Measurements from ENCODE around the gene CTSZ.
A peak's percentile ranks its signal among the peaks of the same experiment; 100 is the strongest.

The CTSZ gene

DNA sequence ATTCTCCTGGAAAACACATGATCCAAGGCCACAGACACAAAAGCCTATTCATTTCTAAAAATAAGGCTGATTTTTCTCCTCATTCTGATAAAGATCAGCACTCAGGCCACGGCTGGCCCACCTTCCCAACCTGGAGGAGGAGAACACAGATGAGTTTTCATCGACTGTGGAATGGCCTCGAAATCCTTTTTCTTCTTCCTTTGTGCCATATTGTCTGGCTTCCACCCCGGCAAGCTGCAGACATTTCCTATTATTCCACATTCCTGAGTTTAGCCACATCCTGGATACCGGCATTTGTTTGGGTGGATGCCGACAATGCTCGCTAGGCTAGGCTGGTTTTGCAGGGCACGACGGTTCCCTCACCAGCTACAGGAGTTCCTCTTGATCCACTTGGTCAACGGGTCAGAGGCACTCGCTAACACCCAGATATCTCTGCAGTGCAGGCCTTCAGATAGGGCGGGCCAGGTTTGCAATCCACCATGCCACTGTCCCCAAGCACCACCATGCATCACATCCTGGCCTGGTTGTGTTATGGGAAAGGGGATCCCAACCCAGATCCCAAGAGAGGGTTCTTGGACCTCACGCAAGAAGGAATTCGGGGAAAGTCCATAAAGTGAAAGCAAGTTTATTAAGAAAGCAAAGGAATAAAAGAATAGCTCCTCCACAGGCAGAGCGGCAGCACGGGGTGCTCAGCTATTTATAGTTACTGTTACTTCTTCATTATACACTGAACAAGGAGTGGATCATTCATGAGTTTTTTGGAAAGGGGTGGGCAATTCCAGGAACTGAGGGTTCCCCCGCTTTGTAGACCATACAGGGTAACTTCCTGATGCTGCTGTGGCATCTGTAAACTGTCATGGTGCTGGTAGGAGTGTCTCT, 4.2 kb upstream of the CTSZ start:
- TF ChIP-seq ZFX (IDR thresholded peaks at IDR 0.05) (no peak), CTCF (conservative IDR thresholded peaks at IDR 0.05) (no peak)
- no peak overlapping the region for H3K27ac ChIP-seq

- H3K27ac ChIP-seq: no peak overlapping the region
Measured at GRCh38 chr20:59010321-59010994, 3.4 kb upstream of the CTSZ start.

GRCh38 chr20:59008715-59009336, 1.8 kb upstream of the CTSZ start:
- no peak overlapping the region for H3K27ac ChIP-seq
- TF ChIP-seq CTCF (conservative IDR thresholded peaks at IDR 0.05) (no peak), ZFX (IDR thresholded peaks at IDR 0.05) (no peak)

More at GRCh38 chr20:59010321-59010994, 3.4 kb upstream of the CTSZ start:
- TF ChIP-seq CTCF (conservative IDR thresholded peaks at IDR 0.05): no peak
- no peak for TF ChIP-seq ZFX (IDR thresholded peaks at IDR 0.05)

DNA sequence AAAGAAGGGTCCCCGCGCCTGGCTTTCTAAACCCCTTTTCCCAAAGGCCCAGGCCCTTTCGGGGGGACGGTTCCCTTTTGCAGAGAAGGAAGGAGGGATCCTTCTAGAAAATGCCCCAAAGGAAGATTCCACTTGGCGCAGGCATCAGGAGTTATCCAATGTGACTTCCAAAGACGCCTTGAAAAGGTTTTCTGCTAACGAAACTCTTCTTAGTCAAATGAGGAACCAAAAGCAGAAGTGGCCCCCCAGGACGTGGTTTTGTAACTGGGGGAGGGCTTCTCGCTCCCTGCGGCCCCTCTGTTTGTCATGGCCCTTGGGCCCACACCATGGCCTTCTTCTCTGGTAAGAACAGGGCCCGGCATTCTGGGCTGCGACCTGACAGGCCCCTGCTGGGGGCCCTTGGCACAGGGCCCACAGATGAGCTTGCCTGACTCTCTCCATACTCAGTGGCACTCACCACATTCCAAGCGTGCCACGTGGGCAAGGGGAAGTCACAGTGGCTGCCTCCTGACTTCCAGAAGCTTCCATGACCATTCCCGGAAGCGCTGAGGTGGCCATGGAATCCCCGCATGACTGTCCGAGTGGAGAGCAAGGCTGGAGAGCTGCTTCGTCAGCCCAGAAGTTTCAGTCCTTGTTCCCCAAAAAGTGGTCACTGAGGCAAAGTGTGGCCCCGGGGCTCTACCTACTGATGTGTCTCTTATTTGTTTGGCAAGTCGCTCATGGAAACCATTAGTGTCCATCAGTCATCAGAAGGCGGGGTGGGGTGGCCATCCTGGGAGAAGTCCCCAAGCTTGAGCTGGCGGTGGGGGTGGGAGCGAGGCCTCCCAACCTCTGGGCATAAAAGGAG, 834 bp upstream of the CTSZ start:
- TF ChIP-seq ZFX (IDR thresholded peaks at IDR 0.05): no peak
- no peak for TF ChIP-seq CTCF (conservative IDR thresholded peaks at IDR 0.05)
- peak overlapping the region; percentile 84 for H3K27ac ChIP-seq

DNA sequence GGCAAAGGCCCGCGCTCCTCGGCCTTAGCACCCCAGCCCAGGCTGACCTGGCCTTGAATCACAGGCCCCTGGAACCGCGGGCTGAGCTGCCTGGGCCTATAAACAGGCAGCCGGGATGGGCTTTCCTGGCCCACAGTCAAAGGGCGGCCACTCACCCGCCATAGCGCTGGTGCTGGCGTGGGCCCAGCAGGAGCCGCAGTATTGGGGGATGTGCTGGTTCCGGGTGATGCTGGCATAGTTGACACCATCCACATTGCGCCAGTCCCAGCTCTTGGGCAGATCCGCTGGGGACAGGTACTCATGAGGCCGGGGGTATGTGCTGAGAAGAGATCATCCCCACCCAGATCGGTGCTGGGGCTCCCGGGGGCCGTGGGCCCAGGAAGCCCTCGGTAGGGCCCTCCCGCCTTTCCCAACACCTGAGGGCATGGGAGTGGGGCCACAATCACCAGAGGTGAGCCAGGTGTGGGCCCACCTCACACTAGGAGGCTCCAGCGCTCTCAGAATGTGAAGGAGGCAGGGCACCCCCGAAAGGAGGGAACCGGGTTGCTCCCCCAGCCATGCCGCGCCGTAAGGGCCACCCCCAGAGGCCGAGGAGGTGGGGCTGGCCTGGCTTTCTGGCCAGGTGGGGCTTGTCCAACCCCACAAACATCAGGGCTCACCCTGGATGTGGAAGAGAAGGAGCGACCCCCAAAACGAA, 739 bp downstream of the CTSZ start:
- TF ChIP-seq CTCF (conservative IDR thresholded peaks at IDR 0.05) (no peak), ZFX (IDR thresholded peaks at IDR 0.05) (no peak)
- H3K27ac ChIP-seq: peak overlapping the region; percentile 84

GRCh38 chr20:59005523-59006166, 1.4 kb downstream of the CTSZ start:
- H3K27ac ChIP-seq: peak overlapping the region; percentile 84; the same call in 1 of the 2 replicates
- TF ChIP-seq CTCF (conservative IDR thresholded peaks at IDR 0.05) (no peak), ZFX (IDR thresholded peaks at IDR 0.05) (no peak)

Data from C4-2B (cell line).